GM21529 (cell line): ENCODE results near the gene AKAIN1.

Experiments
- ATAC-seq: cut with Tn5 transposase; IDR thresholded peaks from one replicate; pipeline ENCODE4 v1.9.1; 2021; ENCODE audit not compliant: unreplicated experiment

The AKAIN1 gene

DNA sequence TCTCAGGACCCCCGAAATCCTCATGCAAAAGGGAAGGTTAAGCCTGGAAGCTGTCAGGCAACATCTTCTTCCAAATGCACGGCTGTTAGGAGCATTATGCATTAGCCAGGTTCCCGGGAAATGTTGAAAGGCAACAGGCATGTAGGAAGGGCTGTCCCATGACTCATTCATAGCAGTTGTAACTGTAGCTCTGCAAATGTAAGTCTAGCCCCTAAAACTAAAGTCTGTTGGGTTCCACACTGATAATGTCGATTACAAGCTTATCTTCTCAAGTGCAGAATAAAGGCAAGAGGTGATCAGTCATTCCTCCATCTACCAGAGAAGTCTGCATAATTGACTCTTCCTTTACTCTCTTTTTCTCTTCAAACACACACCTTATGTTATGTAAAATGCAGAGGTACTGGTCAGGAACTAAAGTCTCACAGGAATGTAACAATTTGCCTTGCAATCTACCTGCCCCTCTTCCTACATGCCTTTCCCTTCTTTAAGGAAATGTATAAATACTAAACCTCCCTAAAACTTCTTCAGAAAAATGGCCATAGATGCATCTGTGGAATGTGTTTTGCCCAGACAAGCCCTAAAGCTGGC, 99.8 kb downstream of the AKAIN1 start:
- ATAC-seq = no peak

GRCh38 chr18:5095239-5095638, 101.8 kb downstream of the AKAIN1 start:
- no peak for ATAC-seq

GRCh38 chr18:5093902-5094301, 103.2 kb downstream of the AKAIN1 start:
- ATAC-seq = no peak
